ENCODE measurements around the gene SERPINA5. TPM values are rescaled to one million over a fixed set of nuclear protein-coding genes. Genes with fewer than 3 reads are reported as not detected.
"Not testable (repeated sequence)": the region's sequence is repeated elsewhere in the genome, so short reads cannot be mapped to it uniquely, and the experiment has no call there.

Gene SERPINA5
- polyA plus RNA-seq, 2 of the 4 experiments (the other 2 are of a cell fraction) = 0.74 to 0.78 TPM

DNA sequence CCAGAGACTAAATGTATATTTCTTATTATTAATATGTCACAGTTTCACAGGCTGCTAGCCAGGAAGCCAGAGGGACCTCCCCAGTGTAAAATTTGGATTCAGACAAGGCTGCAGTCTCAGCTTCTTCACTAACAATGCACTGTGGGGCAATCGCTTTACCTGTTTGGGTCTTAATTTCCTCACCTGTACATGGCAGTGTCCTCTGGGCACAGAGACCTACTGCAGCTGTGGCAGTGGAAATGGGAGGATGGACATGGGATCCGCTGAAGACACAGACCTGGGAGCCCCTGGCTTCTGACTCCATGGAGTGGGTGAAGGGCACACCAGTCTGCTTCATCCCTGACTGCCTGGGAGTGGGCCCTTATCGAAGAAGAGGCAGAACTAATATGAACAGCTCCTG is 6.9 kb upstream of the SERPINA5 start:
- Histone ChIP-seq H3K4me1 (no peaks in the 10 kb centered on the region), H3K4me2 (no peak overlapping the region), H3K4me3 (no peak overlapping the region), H3K27ac (no peak overlapping the region), H3K9me3 (no peaks in the 10 kb centered on the region)
- TF ChIP-seq MYC (IDR thresholded peaks at IDR 0.05; ENCODE audit: borderline replicate concordance, low read length) = no peak
- no peak for TF ChIP-seq ESRRA (IDR thresholded peaks at IDR 0.05; ENCODE audit: borderline replicate concordance, low read length)
- TF ChIP-seq BHLHE40 (IDR thresholded peaks at IDR 0.05; ENCODE audit: low read depth, low read length) = no peak
- no peak for TF ChIP-seq JUN (IDR thresholded peaks at IDR 0.05)
- no peak for TF ChIP-seq RAD21 (conservative IDR thresholded peaks at IDR 0.05 in 1 of 2, IDR thresholded peaks at IDR 0.05 in 1 of 2)
- no peak for TF ChIP-seq CTCF (IDR thresholded peaks at IDR 0.05)
- no peak for TF ChIP-seq HEYL (CRISPR knock-in tag; IDR thresholded peaks at IDR 0.05)
- TF ChIP-seq HDAC2 (IDR thresholded peaks at IDR 0.05) = no peak
- no peak for TF ChIP-seq EP300 (IDR thresholded peaks at IDR 0.05)
- no peak for TF ChIP-seq POLR2AphosphoS2 (conservative IDR thresholded peaks at IDR 0.05; ENCODE audit: low read length)
- no peak for TF ChIP-seq CHD4 (IDR thresholded peaks at IDR 0.05; ENCODE audit: borderline replicate concordance)
- WGBS (ENCODE audit: missing lambda C conversion rate) = 49% methylated on average over 3 of the region's 3 CpGs
- CTCF ChIA-PET = interaction anchor here (1.9 to 2.2 kb wide), 2 partner anchors 9 to 26 kb away, joined by 6 to 10 read pairs; no protein-coding TSS in a partner anchor
- FAIRE-seq = no peak
- ATAC-seq = no peak
- no peak for DNase-seq (ENCODE audit: low read depth in 1 of 2, low spot score in 1 of 2)
- POLR2A ChIA-PET = no interaction called here

DNA sequence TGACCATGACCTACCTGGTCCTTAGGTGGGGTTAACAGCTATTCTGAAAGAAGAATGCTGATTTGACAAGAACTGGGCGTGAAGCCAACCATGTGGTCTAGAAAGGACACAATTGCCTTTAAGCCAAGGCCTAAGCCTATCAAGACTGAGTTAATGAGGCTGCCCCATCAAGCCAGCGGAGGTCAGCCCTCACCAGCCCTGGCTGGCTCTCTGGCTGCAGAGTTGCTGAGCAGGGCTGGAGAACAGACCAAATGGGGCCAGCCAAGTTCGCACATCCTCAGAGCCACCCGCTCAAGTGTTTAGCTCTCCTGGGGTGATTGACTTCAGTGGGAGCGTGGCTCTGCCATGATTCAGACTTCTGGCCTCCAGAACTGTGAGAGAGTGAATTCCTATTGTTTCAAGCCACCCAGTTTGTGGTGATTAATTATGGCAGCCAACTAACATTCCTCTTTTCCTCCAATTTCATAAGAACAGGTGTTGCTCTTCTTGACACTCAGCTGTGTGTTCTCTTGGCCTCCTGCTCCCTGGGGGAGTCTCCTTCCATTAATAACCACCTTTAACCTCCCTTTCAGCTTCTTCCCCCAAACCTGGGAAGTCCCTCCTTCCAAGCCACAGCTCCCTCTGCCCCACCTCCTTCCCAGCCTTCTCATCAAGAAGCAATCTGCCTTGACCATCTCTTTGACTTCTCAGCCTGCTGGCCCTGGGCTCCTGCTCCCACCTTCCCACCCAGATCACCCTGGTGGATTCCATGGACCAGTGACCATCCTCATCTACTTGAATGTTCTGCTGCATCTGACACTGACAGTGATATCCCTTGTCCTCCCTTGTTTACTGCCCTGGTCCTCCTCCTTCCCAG is 5.3 kb upstream of the SERPINA5 start:
- CTCF ChIA-PET = interaction anchor here (1.2 to 1.9 kb wide), 3 partner anchors 12 to 27 kb away, joined by 3 to 6 read pairs (median 3); no protein-coding TSS in a partner anchor

DNA sequence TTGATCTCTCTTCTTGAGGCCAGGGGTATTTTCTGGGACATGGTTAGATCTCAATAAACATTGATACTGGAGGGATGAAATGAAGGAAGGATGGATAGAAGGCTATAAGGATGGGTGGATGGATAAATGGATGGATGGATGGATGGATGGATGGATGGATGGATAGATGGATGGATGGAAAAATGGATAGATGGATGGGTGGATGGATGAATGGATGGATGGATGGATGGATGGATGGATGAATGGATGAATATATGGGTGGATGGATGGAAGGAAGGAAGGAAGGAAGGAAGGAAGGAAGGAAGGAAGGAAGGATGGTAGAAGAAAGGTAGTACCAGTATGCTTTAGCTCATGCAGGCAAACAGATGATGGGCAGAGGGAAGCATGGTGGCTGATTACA is 3.8 kb upstream of the SERPINA5 start:
- H3K4me2 ChIP-seq; H3K27ac ChIP-seq; POLR2A ChIA-PET; H3K9me3 ChIP-seq; ATAC-seq; H3K4me3 ChIP-seq; DNase-seq (ENCODE audit: low read depth in 1 of 2, low spot score in 1 of 2); FAIRE-seq; H3K4me1 ChIP-seq: not testable (repeated sequence)
- CTCF ChIA-PET = interaction anchor here (1.3 kb wide), 1 partner anchor 11 kb away, joined by 3 read pairs; no protein-coding TSS in a partner anchor

More for the DNA sequence above, 5.3 kb upstream of the SERPINA5 start:
- no peak overlapping the region for H3K27ac ChIP-seq
- POLR2A ChIA-PET = no interaction called here
- no peak for FAIRE-seq
- H3K4me1 ChIP-seq = no peaks in the 10 kb centered on the region
- H3K9me3 ChIP-seq = no peaks in the 10 kb centered on the region
- ATAC-seq = no peak
- H3K4me2 ChIP-seq = no peak overlapping the region
- WGBS (ENCODE audit: missing lambda C conversion rate) = 86% methylated on average over 3 of the region's 5 CpGs
- H3K4me3 ChIP-seq = no peak overlapping the region
- peak; percentile 61 for TF ChIP-seq MAFK (IDR thresholded peaks at IDR 0.05; ENCODE audit: partially characterized antibody)
- TF ChIP-seq RARB (CRISPR knock-in tag; IDR thresholded peaks at IDR 0.05) = no peak
- no peak for TF ChIP-seq HMGXB4 (CRISPR knock-in tag; IDR thresholded peaks at IDR 0.05; ENCODE audit: borderline replicate concordance)
- no peak for DNase-seq (ENCODE audit: low read depth in 1 of 2, low spot score in 1 of 2)

- no peak for TF ChIP-seq MAFK (IDR thresholded peaks at IDR 0.05; ENCODE audit: partially characterized antibody)
- no peak for TF ChIP-seq NPAS2 (CRISPR knock-in tag; IDR thresholded peaks at IDR 0.05; ENCODE audit: borderline replicate concordance)
- no peak for TF ChIP-seq JUNB (IDR thresholded peaks at IDR 0.05)
- H3K27ac ChIP-seq = no peak overlapping the region
- no peaks in the 10 kb centered on the region for H3K4me1 ChIP-seq
- ATAC-seq = no peak
- ChIA-PET POLR2A (no interaction called here), CTCF (interaction anchor here (1.0 kb wide), 1 partner anchor 15 kb away, joined by 3 read pairs; no protein-coding TSS in a partner anchor)
- H3K4me2 ChIP-seq = no peak overlapping the region
- WGBS (ENCODE audit: missing lambda C conversion rate) = 31% methylated on average over 6 of the region's 6 CpGs
- FAIRE-seq = no peak
- DNase-seq (ENCODE audit: low read depth in 1 of 2, low spot score in 1 of 2) = no peak
- H3K4me3 ChIP-seq = no peak overlapping the region
- no peaks in the 10 kb centered on the region for H3K9me3 ChIP-seq
These were observed 2.5 kb upstream of the SERPINA5 start for GRCh38 chr14:94578712-94579111.

Measured in A549 (cell line).